Fibroblast of villous mesenchyme (primary cell): ENCODE measurements around the gene SUPT3H. TPM values are rescaled to one million over a fixed set of nuclear protein-coding genes. Genes with fewer than 3 reads are reported as not detected.

ENCODE experiments used
- DNase-seq: peaks from one replicate; pipeline ENCODE4 v3.0.0-alpha.2; 2010; ENCODE audit warnings: low read depth
- H3K4me3 ChIP-seq: 2 replicates; pipeline ENCODE4 v1.5.1; 2011; ENCODE audit warnings: low read depth, mild to moderate bottlenecking, low read length
- total RNA-seq: library from RNA; depleted of rRNA; stranded (reverse); fragments of >200 nt; gene quantifications from 2 replicates; pipeline ENCODE4 v1.2.3, GENCODE V29; 2012
- TF ChIP-seq, protein P1 (sequence below): IDR thresholded peaks from 2 replicates; pipeline ENCODE4 v1.5.1; 2012; ENCODE audit warnings: low read depth, mild to moderate bottlenecking, low read length; ENCODE audit not compliant: insufficient read depth

SUPT3H gene
- total RNA-seq, 1 donor = 7.8 TPM

DNA sequence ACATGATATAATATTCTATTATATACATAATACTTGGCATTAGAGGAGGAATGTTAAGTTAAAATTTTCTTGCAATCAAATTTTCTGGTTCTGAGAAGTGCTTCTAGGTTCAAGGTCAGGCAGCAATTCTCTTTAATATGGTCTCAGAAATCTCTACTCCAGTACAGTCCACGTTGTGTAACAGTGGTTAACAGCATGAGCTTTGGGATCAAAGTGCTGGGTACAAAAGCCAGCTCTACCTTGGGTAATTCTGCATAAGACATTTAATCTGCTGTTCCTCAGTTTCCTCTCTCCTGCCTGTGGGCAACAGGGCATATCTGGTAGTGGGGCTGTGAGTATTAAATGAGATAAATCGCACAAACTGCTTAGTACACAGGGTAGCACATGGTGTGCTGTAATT lies 552.5 kb downstream of the SUPT3H start:
- H3K4me3 ChIP-seq = no peak overlapping the region
- TF ChIP-seq, protein P1, sequence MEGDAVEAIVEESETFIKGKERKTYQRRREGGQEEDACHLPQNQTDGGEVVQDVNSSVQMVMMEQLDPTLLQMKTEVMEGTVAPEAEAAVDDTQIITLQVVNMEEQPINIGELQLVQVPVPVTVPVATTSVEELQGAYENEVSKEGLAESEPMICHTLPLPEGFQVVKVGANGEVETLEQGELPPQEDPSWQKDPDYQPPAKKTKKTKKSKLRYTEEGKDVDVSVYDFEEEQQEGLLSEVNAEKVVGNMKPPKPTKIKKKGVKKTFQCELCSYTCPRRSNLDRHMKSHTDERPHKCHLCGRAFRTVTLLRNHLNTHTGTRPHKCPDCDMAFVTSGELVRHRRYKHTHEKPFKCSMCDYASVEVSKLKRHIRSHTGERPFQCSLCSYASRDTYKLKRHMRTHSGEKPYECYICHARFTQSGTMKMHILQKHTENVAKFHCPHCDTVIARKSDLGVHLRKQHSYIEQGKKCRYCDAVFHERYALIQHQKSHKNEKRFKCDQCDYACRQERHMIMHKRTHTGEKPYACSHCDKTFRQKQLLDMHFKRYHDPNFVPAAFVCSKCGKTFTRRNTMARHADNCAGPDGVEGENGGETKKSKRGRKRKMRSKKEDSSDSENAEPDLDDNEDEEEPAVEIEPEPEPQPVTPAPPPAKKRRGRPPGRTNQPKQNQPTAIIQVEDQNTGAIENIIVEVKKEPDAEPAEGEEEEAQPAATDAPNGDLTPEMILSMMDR = no peak
- DNase-seq = no peak

DNA sequence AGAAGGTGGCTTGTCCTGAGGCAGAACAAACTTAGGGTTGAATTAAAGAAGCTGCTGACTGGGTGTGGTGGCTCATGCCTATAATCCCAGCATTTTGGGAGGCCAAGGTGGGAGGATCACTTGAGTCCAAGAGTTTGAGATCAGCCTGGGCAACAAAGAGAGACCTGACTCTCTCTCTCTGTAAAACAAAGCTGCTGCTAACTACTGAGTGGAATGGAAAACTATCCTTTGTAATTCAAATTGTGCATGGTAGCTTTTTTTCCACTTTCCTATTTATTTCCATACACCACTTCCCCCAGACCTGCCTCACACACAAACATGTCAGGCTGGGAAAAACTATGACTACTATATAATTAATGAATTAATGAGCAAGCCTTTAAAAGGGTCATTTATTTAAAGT lies 553.2 kb downstream of the SUPT3H start:
- no peak overlapping the region for H3K4me3 ChIP-seq
- no peak for DNase-seq
- TF ChIP-seq, protein P1 = no peak

DNA sequence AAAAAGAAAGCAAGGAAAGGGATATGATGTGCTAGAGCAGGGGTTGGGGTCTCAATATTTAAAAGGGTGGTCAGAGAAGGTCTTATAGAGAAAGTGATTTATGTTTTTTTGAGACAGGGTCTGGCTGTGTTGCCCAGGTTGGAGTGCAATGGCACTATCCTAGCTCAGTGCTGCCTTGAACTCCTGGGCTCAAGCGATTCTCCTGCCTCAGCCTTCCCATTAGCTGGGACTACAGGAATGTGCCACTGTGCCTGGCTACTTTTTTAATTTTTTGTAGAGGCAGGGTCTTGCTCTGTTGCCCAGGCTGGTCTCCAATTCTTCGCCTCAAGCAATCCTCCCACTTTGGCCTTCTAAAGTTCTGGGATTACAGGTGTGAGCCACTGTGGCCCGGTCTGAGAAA lies 557.0 kb downstream of the SUPT3H start:
- no peak for DNase-seq
- no peak overlapping the region for H3K4me3 ChIP-seq
- TF ChIP-seq, protein P1 = no peak

DNA sequence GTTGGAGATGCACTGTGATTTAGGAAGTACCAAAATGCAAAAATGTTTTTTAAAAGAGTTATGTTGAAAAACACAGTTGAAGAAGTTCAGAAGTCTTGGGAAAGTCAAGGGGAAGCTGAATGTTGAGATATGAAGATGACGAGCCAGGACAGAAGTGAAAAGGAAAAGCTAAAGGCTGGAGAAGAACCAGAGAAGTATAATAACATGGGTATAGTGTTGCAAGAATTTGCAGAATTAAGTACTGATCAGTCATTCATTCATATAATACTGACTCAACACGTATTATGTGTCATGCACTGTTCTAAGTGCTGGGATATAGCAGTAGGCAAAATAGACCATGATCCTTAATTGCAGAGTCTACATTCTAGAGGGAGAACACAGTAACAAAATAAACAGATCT lies 557.4 kb downstream of the SUPT3H start:
- TF ChIP-seq, protein P1 = no peak
- peak; percentile 8 for DNase-seq
- no peak overlapping the region for H3K4me3 ChIP-seq

DNA sequence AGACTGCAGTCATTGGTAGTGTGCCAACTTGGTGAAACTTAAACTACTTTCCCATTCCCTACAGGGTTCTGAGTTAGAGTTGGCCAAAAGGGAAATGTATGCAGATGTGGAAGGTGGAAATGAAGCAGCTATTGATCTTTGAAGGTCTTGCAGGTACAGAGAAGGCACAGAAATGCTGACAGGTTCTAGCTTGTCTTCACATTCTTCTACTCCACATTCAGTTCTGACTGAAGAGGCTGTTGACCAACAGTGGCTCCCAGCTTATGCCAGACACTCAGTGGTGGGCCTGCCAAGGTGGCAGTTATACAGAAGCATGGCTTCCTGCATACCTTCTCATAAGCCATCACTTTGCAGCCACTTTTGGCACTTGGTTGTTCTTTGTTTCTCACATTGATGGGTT lies 566.3 kb downstream of the SUPT3H start:
- no peak for DNase-seq
- H3K4me3 ChIP-seq = no peak overlapping the region
- TF ChIP-seq, protein P1 = no peak

DNA sequence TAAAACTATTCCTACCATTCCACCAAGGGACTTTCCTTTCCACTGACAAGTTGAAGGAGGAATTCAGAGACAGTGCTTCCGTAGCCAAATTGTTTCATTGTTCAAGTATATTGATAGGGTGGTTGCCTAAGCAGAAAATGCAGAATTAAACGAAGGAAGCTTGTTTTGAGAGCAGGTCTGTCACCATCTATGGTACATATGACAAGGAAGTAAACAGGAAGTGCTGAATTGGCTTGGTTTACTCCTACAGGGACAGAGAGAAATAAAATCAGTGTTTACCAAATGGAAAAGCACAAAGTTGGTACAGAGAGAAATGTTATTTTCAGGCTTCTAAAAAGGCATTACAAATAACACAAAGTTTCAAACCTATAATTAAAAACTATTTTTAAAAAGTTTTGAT lies 568.5 kb downstream of the SUPT3H start:
- no peak for DNase-seq
- TF ChIP-seq, protein P1 = no peak
- H3K4me3 ChIP-seq = no peak overlapping the region

DNA sequence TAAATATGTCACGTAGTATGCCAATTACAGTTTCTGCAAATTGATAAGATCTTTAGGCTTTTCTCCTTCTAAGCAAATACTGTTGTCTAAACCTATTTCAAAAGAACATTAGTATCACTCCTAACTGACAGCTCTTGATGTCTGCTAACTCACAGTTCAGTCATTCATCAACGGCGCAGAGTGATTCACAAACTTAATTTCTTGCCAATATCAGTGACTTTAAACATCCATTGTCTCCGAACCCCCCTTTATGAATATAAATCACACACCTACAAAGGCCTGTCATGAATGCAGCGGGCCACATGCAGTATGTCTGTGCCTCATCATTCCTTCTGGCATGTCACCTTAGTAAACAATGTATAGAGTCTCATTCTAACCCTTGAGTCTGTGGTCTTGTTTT lies 569.6 kb downstream of the SUPT3H start:
- no peak overlapping the region for H3K4me3 ChIP-seq
- TF ChIP-seq, protein P1 = no peak
- DNase-seq = no peak
